ENCODE results near the gene PRKG1.

PRKG1 gene

GRCh38 chr10:52316001-52316400 is 1241.7 kb downstream of the PRKG1 start:
- Histone ChIP-seq H2BK12ac (ENCODE audit: low read length) (no peak overlapping the region), H2BK15ac (ENCODE audit: low read length) (no peak overlapping the region), H4K91ac (ENCODE audit: low read depth, low read length, poor library complexity) (no peak overlapping the region), H3K27me3 (ENCODE audit: control insufficient read depth in 3 of 3, insufficient read depth in 3 of 3, low read depth in 1 of 3, low read length in 3 of 3) (peaks cover 2 to 47% (median 7%) of the 10 kb centered on the region in 3 experiments), H2AK5ac (ENCODE audit: low read depth, low read length) (no peak overlapping the region), H3K79me1 (ENCODE audit: low read depth, low read length) (no peaks in the 10 kb centered on the region), H2BK120ac (ENCODE audit: low read depth, low read length) (no peak overlapping the region), H3K4me2 (ENCODE audit: insufficient read depth, low read length, poor library complexity, severe bottlenecking) (no peak overlapping the region), H3K9ac (ENCODE audit: low read depth, low read length, poor library complexity) (no peak overlapping the region), H2BK5ac (ENCODE audit: low read length) (no peak overlapping the region), H2AFZ (ENCODE audit: low read length) (no peak overlapping the region), H4K8ac (ENCODE audit: low read depth, low read length) (no peak overlapping the region), H3K4me1 (ENCODE audit: control insufficient read depth in 2 of 2, insufficient read depth in 1 of 2, low read depth in 1 of 2, low read length in 2 of 2) (peaks cover 0 to 8% of the 10 kb centered on the region in 2 donors), H3K36me3 (replicated peaks in 1 of 2; ENCODE audit: control insufficient read depth in 2 of 2, insufficient read depth in 2 of 2, low read length in 2 of 2) (no peaks in the 10 kb centered on the region), H3K23ac (ENCODE audit: low read depth, low read length, poor library complexity) (no peak overlapping the region), H3K18ac (ENCODE audit: low read length) (no peak overlapping the region), H3K4ac (ENCODE audit: low read length) (no peak overlapping the region), H3K4me3 (ENCODE audit: low read length in 2 of 2) (no peak overlapping the region), H3K14ac (ENCODE audit: low read length) (no peak overlapping the region), H3K9me3 (replicated peaks in 1 of 2; ENCODE audit: control insufficient read depth in 2 of 2, insufficient read depth in 1 of 2, low read depth in 1 of 2, low read length in 2 of 2) (no peaks in the 10 kb centered on the region), H3K27ac (replicated peaks; ENCODE audit: low read length) (no peak overlapping the region)
- no peak for DNase-seq (ENCODE audit: low spot score)
- WGBS, 2 donors (ENCODE audit: extremely low coverage in 2 of 2, insufficient read length in 2 of 2, insufficient replicate concordance in 1 of 2): no CpG with 5 or more reads among the region's 1 CpG

- Histone ChIP-seq H4K91ac (ENCODE audit: low read depth, low read length, poor library complexity) (no peak overlapping the region), H3K9me3 (replicated peaks in 1 of 2; ENCODE audit: control insufficient read depth in 2 of 2, insufficient read depth in 1 of 2, low read depth in 1 of 2, low read length in 2 of 2) (no peaks in the 10 kb centered on the region), H3K4me2 (ENCODE audit: insufficient read depth, low read length, poor library complexity, severe bottlenecking) (no peak overlapping the region), H3K4ac (ENCODE audit: low read length) (no peak overlapping the region), H3K4me3 (ENCODE audit: low read length in 2 of 2) (no peak overlapping the region), H4K8ac (ENCODE audit: low read depth, low read length) (no peak overlapping the region), H2BK15ac (ENCODE audit: low read length) (no peak overlapping the region), H3K27ac (replicated peaks; ENCODE audit: low read length) (no peak overlapping the region), H3K14ac (ENCODE audit: low read length) (no peak overlapping the region), H3K79me1 (ENCODE audit: low read depth, low read length) (no peaks in the 10 kb centered on the region), H3K18ac (ENCODE audit: low read length) (no peak overlapping the region), H3K4me1 (ENCODE audit: control insufficient read depth in 2 of 2, insufficient read depth in 1 of 2, low read depth in 1 of 2, low read length in 2 of 2) (peaks cover 0 to 8% of the 10 kb centered on the region in 2 donors), H3K23ac (ENCODE audit: low read depth, low read length, poor library complexity) (no peak overlapping the region), H3K9ac (ENCODE audit: low read depth, low read length, poor library complexity) (no peak overlapping the region), H2AK5ac (ENCODE audit: low read depth, low read length) (no peak overlapping the region), H2BK12ac (ENCODE audit: low read length) (no peak overlapping the region), H2BK5ac (ENCODE audit: low read length) (no peak overlapping the region), H2AFZ (ENCODE audit: low read length) (no peak overlapping the region), H3K36me3 (replicated peaks in 1 of 2; ENCODE audit: control insufficient read depth in 2 of 2, insufficient read depth in 2 of 2, low read length in 2 of 2) (no peaks in the 10 kb centered on the region), H2BK120ac (ENCODE audit: low read depth, low read length) (no peak overlapping the region), H3K27me3 (ENCODE audit: control insufficient read depth in 3 of 3, insufficient read depth in 3 of 3, low read depth in 1 of 3, low read length in 3 of 3) (peaks cover 2 to 42% (median 7%) of the 10 kb centered on the region in 3 experiments)
- no CpG with 5 or more reads among the region's 4 CpGs for WGBS, 2 donors (ENCODE audit: extremely low coverage in 2 of 2, insufficient read length in 2 of 2, insufficient replicate concordance in 1 of 2)
- DNase-seq (ENCODE audit: low spot score): no peak
Measured at GRCh38 chr10:52316500-52316899, 1242.2 kb downstream of the PRKG1 start.

GRCh38 chr10:52318136-52318701 is 1243.9 kb downstream of the PRKG1 start:
- no peak overlapping the region for H2AK5ac ChIP-seq (ENCODE audit: low read depth, low read length)
- H3K4me1 ChIP-seq (ENCODE audit: control insufficient read depth in 2 of 2, insufficient read depth in 1 of 2, low read depth in 1 of 2, low read length in 2 of 2): peaks cover 0 to 8% of the 10 kb centered on the region in 2 donors
- H3K27ac ChIP-seq (replicated peaks; ENCODE audit: low read length): no peak overlapping the region
- WGBS, 2 donors (ENCODE audit: extremely low coverage in 2 of 2, insufficient read length in 2 of 2, insufficient replicate concordance in 1 of 2): no CpG with 5 or more reads among the region's 5 CpGs
- H3K9me3 ChIP-seq (replicated peaks in 1 of 2; ENCODE audit: control insufficient read depth in 2 of 2, insufficient read depth in 1 of 2, low read depth in 1 of 2, low read length in 2 of 2): no peaks in the 10 kb centered on the region
- H3K23ac ChIP-seq (ENCODE audit: low read depth, low read length, poor library complexity): no peak overlapping the region
- no peak overlapping the region for H3K4me2 ChIP-seq (ENCODE audit: insufficient read depth, low read length, poor library complexity, severe bottlenecking)
- peaks cover 0 to 32% (median 7%) of the 10 kb centered on the region in 3 experiments for H3K27me3 ChIP-seq (ENCODE audit: control insufficient read depth in 3 of 3, insufficient read depth in 3 of 3, low read depth in 1 of 3, low read length in 3 of 3)
- H4K91ac ChIP-seq (ENCODE audit: low read depth, low read length, poor library complexity): no peak overlapping the region
- H2AFZ ChIP-seq (ENCODE audit: low read length): peak overlapping the region; percentile 88
- H3K36me3 ChIP-seq (replicated peaks in 1 of 2; ENCODE audit: control insufficient read depth in 2 of 2, insufficient read depth in 2 of 2, low read length in 2 of 2): no peaks in the 10 kb centered on the region
- no peak overlapping the region for H2BK12ac ChIP-seq (ENCODE audit: low read length)
- no peak overlapping the region for H4K8ac ChIP-seq (ENCODE audit: low read depth, low read length)
- no peaks in the 10 kb centered on the region for H3K79me1 ChIP-seq (ENCODE audit: low read depth, low read length)
- H3K14ac ChIP-seq (ENCODE audit: low read length): no peak overlapping the region
- H3K9ac ChIP-seq (ENCODE audit: low read depth, low read length, poor library complexity): no peak overlapping the region
- H3K4ac ChIP-seq (ENCODE audit: low read length): no peak overlapping the region
- H3K18ac ChIP-seq (ENCODE audit: low read length): no peak overlapping the region
- H2BK120ac ChIP-seq (ENCODE audit: low read depth, low read length): no peak overlapping the region
- no peak overlapping the region for H2BK15ac ChIP-seq (ENCODE audit: low read length)
- peak overlapping the region in 1 of 2 donors; percentile 32 for H3K4me3 ChIP-seq (ENCODE audit: low read length in 2 of 2)
- no peak overlapping the region for H2BK5ac ChIP-seq (ENCODE audit: low read length)
- no peak for DNase-seq (ENCODE audit: low spot score)

- Histone ChIP-seq H3K9ac (ENCODE audit: low read depth, low read length, poor library complexity) (no peak overlapping the region), H3K27me3 (ENCODE audit: control insufficient read depth in 3 of 3, insufficient read depth in 3 of 3, low read depth in 1 of 3, low read length in 3 of 3) (peaks cover 0 to 25% (median 7%) of the 10 kb centered on the region in 3 experiments), H2AK5ac (ENCODE audit: low read depth, low read length) (no peak overlapping the region), H4K8ac (ENCODE audit: low read depth, low read length) (no peak overlapping the region), H3K27ac (replicated peaks; ENCODE audit: low read length) (no peak overlapping the region), H3K18ac (ENCODE audit: low read length) (no peak overlapping the region), H2AFZ (ENCODE audit: low read length) (peak overlapping the region; percentile 88), H3K14ac (ENCODE audit: low read length) (no peak overlapping the region), H2BK5ac (ENCODE audit: low read length) (no peak overlapping the region), H3K4ac (ENCODE audit: low read length) (no peak overlapping the region), H3K79me1 (ENCODE audit: low read depth, low read length) (no peaks in the 10 kb centered on the region), H2BK120ac (ENCODE audit: low read depth, low read length) (no peak overlapping the region), H3K23ac (ENCODE audit: low read depth, low read length, poor library complexity) (no peak overlapping the region), H4K91ac (ENCODE audit: low read depth, low read length, poor library complexity) (no peak overlapping the region), H3K4me2 (ENCODE audit: insufficient read depth, low read length, poor library complexity, severe bottlenecking) (no peak overlapping the region), H2BK15ac (ENCODE audit: low read length) (no peak overlapping the region), H3K4me1 (ENCODE audit: control insufficient read depth in 2 of 2, insufficient read depth in 1 of 2, low read depth in 1 of 2, low read length in 2 of 2) (peaks cover 0 to 3% of the 10 kb centered on the region in 2 donors), H3K4me3 (ENCODE audit: low read length in 2 of 2) (no peak overlapping the region), H3K36me3 (replicated peaks in 1 of 2; ENCODE audit: control insufficient read depth in 2 of 2, insufficient read depth in 2 of 2, low read length in 2 of 2) (no peaks in the 10 kb centered on the region), H3K9me3 (replicated peaks in 1 of 2; ENCODE audit: control insufficient read depth in 2 of 2, insufficient read depth in 1 of 2, low read depth in 1 of 2, low read length in 2 of 2) (no peaks in the 10 kb centered on the region), H2BK12ac (ENCODE audit: low read length) (no peak overlapping the region)
- no peak for DNase-seq (ENCODE audit: low spot score)
- WGBS, 2 donors (ENCODE audit: extremely low coverage in 2 of 2, insufficient read length in 2 of 2, insufficient replicate concordance in 1 of 2): no CpG with 5 or more reads among the region's 7 CpGs
Measured at GRCh38 chr10:52318822-52319464, 1244.7 kb downstream of the PRKG1 start.
